ENCODE results near the gene FGA. TPM values are rescaled to one million over a fixed set of nuclear protein-coding genes. Genes with fewer than 3 reads are reported as not detected.

The FGA gene
- total RNA-seq: not detected in 2 replicates

GRCh38 chr4:154590329-154591006 is at the start of gene FGA:
Gene FGA (minus strand): TSS chr4:154590742. CDS start chr4:154590687, 55 bp downstream.

GRCh38 chr4:154612472-154613414 is 22.2 kb upstream of the FGA start, which contains the start of gene FGG:
Gene FGG (minus strand): TSS chr4:154612656. CDS start chr4:154612609, 47 bp downstream.

GRCh38 chr4:154562697-154563254 is 27.8 kb downstream of the FGA start, which contains the start of gene FGB:
Gene FGB (plus strand): TSS chr4:154563011. CDS start chr4:154563019, 8 bp downstream.

GRCh38 chr4:154549894-154550790 is 40.4 kb downstream of the FGA start, which contains the start of gene PLRG1:
Gene PLRG1 (minus strand): TSS chr4:154550400. CDS start chr4:154550308, 92 bp downstream.

Other genes with a start within 250 kb of the FGA start
- not detected in 2 replicates for gene DCHS2, start 98.9 kb downstream of the FGA start, total RNA-seq
- gene PLRG1, start 40.3 kb downstream of the FGA start, total RNA-seq: 64.7 and 106 TPM in 2 replicates
- 0.86 and 1.9 TPM in 2 replicates for gene FGB, start 27.7 kb downstream of the FGA start, total RNA-seq
- gene FGG, start 21.9 kb upstream of the FGA start, total RNA-seq: 3.2 and 7.2 TPM in 2 replicates
- gene LRAT, start 153.3 kb upstream of the FGA start, total RNA-seq: not detected in 2 replicates
- not detected in 2 replicates for gene RBM46, start 190.5 kb upstream of the FGA start, total RNA-seq

All from myometrial cell (primary cell).